GM19328 (cell line): ENCODE measurements around the gene FABP3.
A peak's percentile ranks its signal among the peaks of the same experiment; 100 is the strongest.
"Not testable (repeated sequence)": the region's sequence is repeated elsewhere in the genome, so short reads cannot be mapped to it uniquely, and the experiment has no call there.

Experiments
- ATAC-seq: cut with Tn5 transposase; IDR thresholded peaks from one replicate; pipeline ENCODE4 v1.9.1; 2021; ENCODE audit warnings: mild to moderate bottlenecking, moderate library complexity; ENCODE audit not compliant: unreplicated experiment

Gene FABP3

GRCh38 chr1:31399976-31400375 is 27.1 kb upstream of the FABP3 start:
- no peak for ATAC-seq

- no peak for ATAC-seq
These were observed 25.4 kb upstream of the FABP3 start for GRCh38 chr1:31398246-31398645.

GRCh38 chr1:31397360-31398095 is 24.7 kb upstream of the FABP3 start:
- no peak for ATAC-seq

GRCh38 chr1:31396633-31397351 is 23.9 kb upstream of the FABP3 start:
- ATAC-seq: no peak

GRCh38 chr1:31394584-31395193 is 21.8 kb upstream of the FABP3 start:
- ATAC-seq: peak; percentile 60

GRCh38 chr1:31393463-31393862 is 20.6 kb upstream of the FABP3 start:
- no peak for ATAC-seq

GRCh38 chr1:31390071-31390470 is 17.2 kb upstream of the FABP3 start:
- ATAC-seq: no peak

GRCh38 chr1:31389616-31390015 is 16.7 kb upstream of the FABP3 start:
- no peak for ATAC-seq

- no peak for ATAC-seq
These were observed 14.7 kb upstream of the FABP3 start for GRCh38 chr1:31387612-31388011.

GRCh38 chr1:31386576-31387243 is 13.8 kb upstream of the FABP3 start:
- ATAC-seq: not testable (repeated sequence)

GRCh38 chr1:31383967-31384366 is 11.1 kb upstream of the FABP3 start:
- ATAC-seq: no peak

- ATAC-seq: no peak
These were observed 9.6 kb upstream of the FABP3 start for GRCh38 chr1:31382379-31382989.

GRCh38 chr1:31381394-31382294 is 8.8 kb upstream of the FABP3 start:
- ATAC-seq: no peak

GRCh38 chr1:31380181-31380580 is 7.3 kb upstream of the FABP3 start:
- no peak for ATAC-seq

GRCh38 chr1:31378001-31378400 is 5.1 kb upstream of the FABP3 start:
- ATAC-seq: no peak

- no peak for ATAC-seq
These were observed 4.5 kb upstream of the FABP3 start for GRCh38 chr1:31377364-31377863.

GRCh38 chr1:31376375-31377134 is 3.7 kb upstream of the FABP3 start:
- ATAC-seq: no peak

- no peak for ATAC-seq
These were observed 1.8 kb upstream of the FABP3 start for GRCh38 chr1:31374511-31375196.
